ENCODE measurements around the gene PACS1. TPM values are rescaled to one million over a fixed set of nuclear protein-coding genes. Genes with fewer than 3 reads are reported as not detected.
A peak's percentile ranks its signal among the peaks of the same experiment; 100 is the strongest.

Gene PACS1
- total and polyA plus RNA-seq, 2 donors (not counting 1 experiment from before 2014, with no cell fraction given): 131 to 303 TPM

GRCh38 chr11:66287211-66287888 is 217.3 kb downstream of the PACS1 start:
- H3K4me3 ChIP-seq (ENCODE audit: control extremely low read depth in 1 of 5, extremely low read depth in 1 of 5, insufficient read depth in 1 of 5, low read depth in 2 of 5, low read length in 4 of 5): no peak overlapping the region
- H4K20me1 ChIP-seq (ENCODE audit: control insufficient read depth, insufficient read depth, low read length, poor library complexity, severe bottlenecking): peaks cover 26% of the 10 kb centered on the region
- no peak overlapping the region for H3K9ac ChIP-seq (ENCODE audit: low read length)
- peaks cover 0 to 13% of the 10 kb centered on the region in 2 experiments for H3K36me3 ChIP-seq (replicated peaks in 1 of 2; ENCODE audit: control extremely low read depth in 1 of 2, control insufficient read depth in 1 of 2, extremely low read depth in 1 of 2, insufficient read depth in 2 of 2, low read length in 1 of 2)
- DNase-seq (peak; percentile 36), ATAC-seq (ENCODE audit: low read depth) (no peak)
- peak overlapping the region; percentile 94 for H3K4me2 ChIP-seq (replicated peaks; ENCODE audit: low read depth, low read length, poor library complexity, severe bottlenecking)
- ChIA-PET CTCF (interaction anchor here (0.5 to 1.0 kb wide), 4 partner anchors 17 to 210 kb away, joined by 3 to 4 read pairs (median 3); partner anchors contain the start of gene RAB1B), POLR2A (interaction anchor here (0.7 kb wide), 1 partner anchor 732 kb away, joined by 7 read pairs; no protein-coding TSS in a partner anchor)
- 60% methylated on average over 6 of the region's 10 CpGs for WGBS (ENCODE audit: insufficient coverage)
- no peak overlapping the region for H2AFZ ChIP-seq (ENCODE audit: insufficient read depth, low read depth, low read length, poor library complexity, severe bottlenecking)
- peak overlapping the region; percentile 72 for H3K4me3 Mint-ChIP-seq
- no peaks in the 10 kb centered on the region for H3K27me3 Mint-ChIP-seq
- TF ChIP-seq EZH2 (IDR thresholded peaks at IDR 0.05; ENCODE audit: borderline replicate concordance, insufficient read depth, low read depth, low read length, poor library complexity, severe bottlenecking) (no peak), CTCF (IDR thresholded peaks at IDR 0.05) (no peak)
- H3K79me2 ChIP-seq (ENCODE audit: control insufficient read depth, insufficient read depth, low read length): peaks cover 35% of the 10 kb centered on the region
- no peaks in the 10 kb centered on the region for H3K9me3 Mint-ChIP-seq (ENCODE audit: insufficient read depth)
- no peak overlapping the region for H3K27ac ChIP-seq (ENCODE audit: low read length in 2 of 2)
- peaks cover 36 to 48% of the 10 kb centered on the region in 2 donors for H3K4me1 ChIP-seq (ENCODE audit: control insufficient read depth in 2 of 2, insufficient read depth in 2 of 2, low read length in 2 of 2)
- peak overlapping the region; percentile 77 for H3K27ac Mint-ChIP-seq
- intact Hi-C loops (cut with micrococcal nuclease): loop anchor here (5.0 kb wide), 1 partner anchor 85 kb away; the partner anchor contains the start of gene SLC29A2
- peaks cover under 1 to 17% (median 7%) of the 10 kb centered on the region in 4 experiments for H3K27me3 ChIP-seq (replicated peaks in 1 of 4; ENCODE audit: control extremely low read depth in 1 of 4, control insufficient read depth in 3 of 4, insufficient read depth in 4 of 4, low read length in 3 of 4)
- peaks cover 39% of the 10 kb centered on the region for H3K4me1 Mint-ChIP-seq
- H3K9me3 ChIP-seq (ENCODE audit: control extremely low read depth in 1 of 3, control insufficient read depth in 2 of 3, insufficient read depth in 1 of 3, low read length in 2 of 3): peaks cover 0 to under 1% (median 0%) of the 10 kb centered on the region in 3 donors
